ENCODE data around the gene EML5. TPM values are rescaled to one million over a fixed set of nuclear protein-coding genes. Genes with fewer than 3 reads are reported as not detected.

The EML5 gene
- total and polyA plus RNA-seq, 5 experiments from 2014 or later = 0.23 to 7.5 (median 1.1) TPM

- no peak for ATAC-seq
- Mint-ChIP-seq H3K4me3 (no peak overlapping the region), H3K9me3 (no peaks in the 10 kb centered on the region), H3K36me3 (peaks cover 0 to 38% (median 15%) of the 10 kb centered on the region in 3 donors), H3K4me1 (peaks cover 18 to 39% (median 27%) of the 10 kb centered on the region in 4 donors), H3K27ac (no peak overlapping the region), H3K27me3 (peaks cover 0 to 8% (median 0%) of the 10 kb centered on the region in 5 donors)
- DNase-seq = no peak
- POLR2A ChIA-PET = no interaction called here
These were observed 227.3 kb downstream of the EML5 start for GRCh38 chr14:88565427-88565826.

DNA sequence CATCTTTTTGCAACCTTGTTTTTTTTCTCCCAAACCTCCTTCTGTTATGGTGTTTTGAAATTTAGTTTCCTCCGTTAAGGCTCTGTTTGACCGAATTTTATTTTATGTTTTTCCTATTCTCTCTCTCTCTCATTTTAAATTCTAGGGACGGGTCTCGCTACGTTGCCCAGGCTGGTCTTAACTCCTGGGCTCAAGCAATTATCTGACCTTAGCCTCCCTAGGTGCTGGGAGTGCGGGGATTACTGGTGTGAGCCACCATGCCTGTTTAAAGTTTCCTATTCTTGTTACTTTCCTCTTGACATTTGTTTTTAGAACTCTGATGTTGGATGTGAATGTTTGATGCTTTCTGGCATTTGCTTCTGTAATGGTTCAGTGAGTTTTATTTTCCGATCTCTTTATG, 228.9 kb downstream of the EML5 start:
- ATAC-seq = no peak
- peak overlapping the region; percentile 77 to 97 (median 94) for H3K4me3 Mint-ChIP-seq

GRCh38 chr14:88562831-88563686, 229.7 kb downstream of the EML5 start, which contains the start of gene ZC3H14:
TSS of gene ZC3H14 (plus strand) at chr14:88563037. CDS start at chr14:88563134, 97 bp downstream.
- Mint-ChIP-seq H3K4me3 (peak within 1 kb of the TSS; percentile 80 to 97 (median 94)), H3K9me3 (no peaks in the 10 kb centered on the region), H3K27me3 (peaks cover 0 to 18% (median 0%) of the 10 kb centered on the region in 5 donors), H3K27ac (peak within 1 kb of the TSS; percentile 82 to 95 (median 92)), H3K36me3 (peaks cover 0 to 14% (median 6%) of the 10 kb centered on the region in 3 donors), H3K4me1 (peaks cover 19 to 40% (median 37%) of the 10 kb centered on the region in 4 donors)
- peak; percentile 95 to 96 for ATAC-seq
- peak; percentile 80 to 92 (median 88) for DNase-seq
- POLR2A ChIA-PET = no interaction called here

More for the DNA sequence above, 228.9 kb downstream of the EML5 start:
- H3K27ac Mint-ChIP-seq = peak overlapping the region; percentile 63 to 93 (median 88)
- H3K27me3 Mint-ChIP-seq = peaks cover 0 to 16% (median 0%) of the 10 kb centered on the region in 5 donors
- DNase-seq = no peak
- H3K9me3 Mint-ChIP-seq = no peaks in the 10 kb centered on the region
- POLR2A ChIA-PET = no interaction called here
- peaks cover 0 to 22% (median 13%) of the 10 kb centered on the region in 3 donors for H3K36me3 Mint-ChIP-seq
- peaks cover 18 to 40% (median 35%) of the 10 kb centered on the region in 4 donors for H3K4me1 Mint-ChIP-seq

DNA sequence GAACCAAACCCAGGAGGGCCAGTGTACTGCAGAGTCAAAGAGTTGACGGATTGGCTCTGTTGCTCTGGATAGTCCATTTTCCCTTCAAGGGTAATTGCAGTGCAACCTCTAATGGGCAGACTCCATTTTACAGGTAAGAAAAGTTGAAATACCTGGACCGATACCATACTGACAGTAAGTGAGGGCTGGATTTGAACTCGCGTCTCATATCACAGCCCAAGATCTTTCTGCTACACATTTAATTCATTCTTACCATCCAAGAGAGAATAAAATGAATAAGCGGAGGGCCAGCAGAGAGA, 230.3 kb downstream of the EML5 start:
- Mint-ChIP-seq H3K27ac (peak overlapping the region; percentile 52 to 95 (median 88)), H3K4me3 (peak overlapping the region; percentile 80 to 97 (median 92)), H3K27me3 (peaks cover 0 to 18% (median 0%) of the 10 kb centered on the region in 5 donors), H3K4me1 (peaks cover 22 to 44% (median 41%) of the 10 kb centered on the region in 4 donors), H3K36me3 (peaks cover 0 to 10% (median 2%) of the 10 kb centered on the region in 3 donors), H3K9me3 (no peaks in the 10 kb centered on the region)
- no peak for DNase-seq
- ATAC-seq = no peak
- POLR2A ChIA-PET = no interaction called here

Other genes with a start within 250 kb of the EML5 start
- gene PTPN21, start 237.9 kb downstream of the EML5 start, total RNA-seq = not detected
- gene PTPN21, start 237.9 kb downstream of the EML5 start, polyA plus RNA-seq = not detected
- 10 to 100 TPM; 58.3 to 60.5 TPM for gene ZC3H14, start 229.9 kb downstream of the EML5 start, total RNA-seq
- gene ZC3H14, start 229.9 kb downstream of the EML5 start, polyA plus RNA-seq = 10 to 100 TPM; 36.4 to 54.5 (median 49.9) TPM
- 1 to 10 TPM; 3.7 to 3.8 TPM for gene TTC8, start 31.7 kb upstream of the EML5 start, total RNA-seq
- gene TTC8, start 31.7 kb upstream of the EML5 start, polyA plus RNA-seq = 1 to 10 TPM; 1.2 to 1.8 (median 1.5) TPM